GM23248 (cell line): ENCODE results near the gene KCTD20. TPM values are rescaled to one million over a fixed set of nuclear protein-coding genes. Genes with fewer than 3 reads are reported as not detected.

Experiments
- DNase-seq: peaks from one replicate; pipeline ENCODE4 v3.0.0-alpha.2; 2015
- H2AFZ ChIP-seq: fragments of 200-600 bp; sonication (generic); 2 replicates; pipeline ENCODE4 v1.6.1; 2016; ENCODE audit warnings: antibody characterized with exemption
- H3F3A ChIP-seq: fragments of 200-600 bp; sonication (generic); 2 replicates; pipeline ENCODE4 v1.6.1; 2016; ENCODE audit warnings: mild to moderate bottlenecking, antibody characterized with exemption, mixed run types; ENCODE audit not compliant: insufficient read depth
- H3K27ac ChIP-seq: fragments of 200-600 bp; sonication (generic); 2 replicates; pipeline ENCODE4 v1.5.1; 2016; ENCODE audit warnings: mild to moderate bottlenecking
- H3K27me3 ChIP-seq: fragments of 200-600 bp; sonication (generic); replicated peaks from 2 replicates; pipeline ENCODE4 v1.6.1; 2016; ENCODE audit warnings: mild to moderate bottlenecking; ENCODE audit not compliant: insufficient read depth
- H3K36me3 ChIP-seq: fragments of 200-600 bp; sonication (generic); 2 replicates; pipeline ENCODE4 v1.6.1; 2016; ENCODE audit warnings: low read depth, mild to moderate bottlenecking
- H3K4me1 ChIP-seq: fragments of 200-600 bp; sonication (generic); 2 replicates; pipeline ENCODE4 v1.6.1; 2016; ENCODE audit warnings: mild to moderate bottlenecking; ENCODE audit not compliant: insufficient read depth
- H3K4me2 ChIP-seq: fragments of 200-600 bp; sonication (generic); one replicate; pipeline ENCODE4 v1.6.1; 2016; ENCODE audit warnings: mild to moderate bottlenecking; ENCODE audit not compliant: unreplicated experiment
- H3K4me3 ChIP-seq: fragments of 200-600 bp; sonication (generic); 2 replicates; pipeline ENCODE4 v1.5.1; 2016; ENCODE audit warnings: mild to moderate bottlenecking
- H3K79me2 ChIP-seq: fragments of 200-600 bp; sonication (generic); 2 replicates; pipeline ENCODE4 v1.6.1; 2016; ENCODE audit warnings: mild to moderate bottlenecking; ENCODE audit not compliant: insufficient read depth
- H3K9ac ChIP-seq: fragments of 200-600 bp; sonication (generic); 2 replicates; pipeline ENCODE4 v1.6.1; 2016; ENCODE audit warnings: mild to moderate bottlenecking
- H3K9me2 ChIP-seq: fragments of 200-600 bp; sonication (generic); 2 replicates; pipeline ENCODE4 v1.6.1; 2016; ENCODE audit warnings: mixed run types, mild to moderate bottlenecking, moderate library complexity; ENCODE audit not compliant: insufficient read depth
- H3K9me3 ChIP-seq: fragments of 200-600 bp; sonication (generic); one replicate; pipeline ENCODE4 v1.6.1; 2017; ENCODE audit warnings: low read depth
- H4K20me1 ChIP-seq: fragments of 200-600 bp; sonication (generic); 2 replicates; pipeline ENCODE4 v1.6.0; 2016; ENCODE audit not compliant: insufficient read depth
- EZH2 ChIP-seq: fragments of 200-600 bp; sonication (generic); IDR thresholded peaks from 2 replicates; pipeline ENCODE4 v1.6.1; 2018; ENCODE audit warnings: antibody characterized with exemption, mild to moderate bottlenecking; ENCODE audit not compliant: insufficient read depth, poor library complexity, severe bottlenecking
- EZH2phosphoT487 ChIP-seq: fragments of 200-600 bp; sonication (generic); IDR thresholded peaks from 2 replicates; pipeline ENCODE4 v1.6.1; 2018; ENCODE audit warnings: antibody characterized with exemption, moderate library complexity, mild to moderate bottlenecking, low read depth; ENCODE audit not compliant: insufficient read depth
- WGBS, 2 experiments: methylation state at CpG; one replicate each; pipeline ENCODE4 v1.1.6; 2015 to 2017; ENCODE audit warnings: low lambda C conversion rate in 2 of 2, low coverage in 1 of 2; ENCODE audit errors: missing lambda C conversion rate in 2 of 2; 5-methylcytosine and 5-hydroxymethylcytosine counted together
- in situ Hi-C: fragments of 300-500 bp; cut with MboI; formaldehyde crosslinking; loops from 2 replicates; pipeline ENCODE4 v1.15.0; 2020
- polyA plus RNA-seq: library from polyadenylated mRNA; unstranded; fragments of >200 nt; fragmentation: Nextera tagmentation; extraction: Ambion mirVana; gene quantifications from 2 replicates; pipeline ENCODE4 v1.2.1, GENCODE V29; 2016
- total RNA-seq: library from RNA; depleted of rRNA; stranded (reverse); fragments of >200 nt; shearing (Covaris generic); gene quantifications from 2 replicates; pipeline ENCODE4 v1.2.3, GENCODE V29; 2014

Gene KCTD20
- total and polyA plus RNA-seq, 2 experiments from 2014 or later, result 52.7 to 120 TPM

- no peaks in the 10 kb centered on the region for H4K20me1 ChIP-seq
- H3K79me2 ChIP-seq, result peaks cover 35% of the 10 kb centered on the region
- peaks cover 45% of the 10 kb centered on the region for H3F3A ChIP-seq
- no peaks in the 10 kb centered on the region for H3K9me2 ChIP-seq
- peak overlapping the region; percentile 91 for H3K9ac ChIP-seq
- H3K4me1 ChIP-seq, result peaks cover 47% of the 10 kb centered on the region
- no peaks in the 10 kb centered on the region for H3K9me3 ChIP-seq
- H3K4me3 ChIP-seq, result no peak overlapping the region
- no peaks in the 10 kb centered on the region for H3K27me3 ChIP-seq
- peak; percentile 100 for DNase-seq
- TF ChIP-seq EZH2phosphoT487 (no peak), EZH2 (no peak)
- in situ Hi-C loops, result no loop called here
- H3K4me2 ChIP-seq, result peak overlapping the region; percentile 98
- H3K36me3 ChIP-seq, result 0 out of 2 replicates have a peak, but pooled peaks cover 3% of the 10 kb centered on the region
- H2AFZ ChIP-seq, result peak overlapping the region; percentile 17; the same call in 1 of the 2 replicates
- H3K27ac ChIP-seq, result peak overlapping the region; percentile 92
- 2 to 3% methylated on average over 8 of the region's 8 CpGs for WGBS, 2 experiments
Observed at GRCh38 chr6:36441307-36441894, 1.4 kb upstream of the KCTD20 start.

- TF ChIP-seq EZH2 (no peak), EZH2phosphoT487 (no peak)
- Histone ChIP-seq H3F3A (peaks cover 38% of the 10 kb centered on the region), H3K4me1 (peaks cover 39% of the 10 kb centered on the region), H2AFZ (peak overlapping the region; percentile 87), H3K4me3 (peak overlapping the region; percentile 87), H3K79me2 (peaks cover 43% of the 10 kb centered on the region), H3K9ac (peak overlapping the region; percentile 91), H3K9me3 (no peaks in the 10 kb centered on the region), H3K9me2 (no peaks in the 10 kb centered on the region), H3K27ac (peak overlapping the region; percentile 92), H3K27me3 (no peaks in the 10 kb centered on the region), H3K36me3 (0 out of 2 replicates have a peak, but pooled peaks cover 9% of the 10 kb centered on the region), H3K4me2 (peak overlapping the region; percentile 98), H4K20me1 (no peaks in the 10 kb centered on the region)
- no peak for DNase-seq
- in situ Hi-C loops, result no loop called here
- WGBS, 2 experiments, result 33 to 45% methylated on average over 12 of the region's 12 CpGs
Observed at GRCh38 chr6:36442103-36442670, 613 bp upstream of the KCTD20 start.

GRCh38 chr6:36443471-36444428, 950 bp downstream of the KCTD20 start:
- Histone ChIP-seq H3K9me3 (no peaks in the 10 kb centered on the region), H2AFZ (peak overlapping the region; percentile 87), H3F3A (peaks cover 38% of the 10 kb centered on the region), H3K9me2 (no peaks in the 10 kb centered on the region), H3K4me2 (peak overlapping the region; percentile 98), H3K9ac (peak overlapping the region; percentile 91), H3K4me3 (peak overlapping the region; percentile 87), H3K79me2 (peaks cover 58% of the 10 kb centered on the region), H3K4me1 (peaks cover 37% of the 10 kb centered on the region), H3K36me3 (peaks cover 9% of the 10 kb centered on the region; the same call in 1 of the 2 replicates), H3K27ac (peak overlapping the region; percentile 92), H4K20me1 (no peaks in the 10 kb centered on the region), H3K27me3 (no peaks in the 10 kb centered on the region)
- in situ Hi-C loops, result no loop called here
- 4 to 6% methylated on average over 18 of the region's 18 CpGs for WGBS, 2 experiments
- no peak for TF ChIP-seq EZH2phosphoT487
- no peak for TF ChIP-seq EZH2
- DNase-seq, result peak; percentile 53

GRCh38 chr6:36444470-36444869, 1.7 kb downstream of the KCTD20 start:
- Histone ChIP-seq H3K9me3 (no peaks in the 10 kb centered on the region), H3K36me3 (peaks cover 15% of the 10 kb centered on the region), H3K4me1 (peaks cover 37% of the 10 kb centered on the region), H3K9me2 (no peaks in the 10 kb centered on the region), H3K27ac (peak overlapping the region; percentile 92), H3K79me2 (peaks cover 66% of the 10 kb centered on the region), H3K4me2 (peak overlapping the region; percentile 98), H2AFZ (no peak overlapping the region), H3K4me3 (peak overlapping the region; percentile 87), H3F3A (peaks cover 38% of the 10 kb centered on the region), H3K27me3 (no peaks in the 10 kb centered on the region), H3K9ac (peak overlapping the region; percentile 91), H4K20me1 (no peaks in the 10 kb centered on the region)
- in situ Hi-C loops, result no loop called here
- 41 to 44% methylated on average over 3 of the region's 3 CpGs for WGBS, 2 experiments
- DNase-seq, result peak; percentile 85
- TF ChIP-seq EZH2 (no peak), EZH2phosphoT487 (no peak)
